IMR-90 (cell line): ENCODE measurements around the gene RFT1. TPM values are rescaled to one million over a fixed set of nuclear protein-coding genes. Genes with fewer than 3 reads are reported as not detected.

Experiments
- ATAC-seq: fragments of 200-7000 bp; cut with Tn5 transposase; 2 replicates; pipeline ENCODE4 v1.9.1; 2020; ENCODE audit warnings: low read depth, mild to moderate bottlenecking, moderate library complexity
- BruUV-seq: library from RNA; stranded (reverse); fragments of 400-500 nt; replicated peaks from 2 replicates; lab custom pipeline; 2021; lab: Mats Ljungman, UMichigan
- CTCF ChIA-PET: fragments of 300-600 bp; formaldehyde crosslinking; extraction: SDS; loops from one replicate; lab custom pipeline; 2021; ENCODE audit warnings: antibody characterized with exemption; lab: Yijun Ruan, JAX
- POLR2A ChIA-PET: fragments of 300-600 bp; sonication (Branson Sonifier 250); formaldehyde crosslinking; loops from one replicate; lab custom pipeline; 2022; ENCODE audit warnings: antibody characterized with exemption; ENCODE audit not compliant: unreplicated experiment; lab: Charles Lee
- DNase-seq: peaks from one replicate; pipeline ENCODE4 v3.0.0; 2013
- H2AFZ ChIP-seq: replicated peaks from 2 replicates; pipeline ENCODE3; 2013; ENCODE audit warnings: low read length, mild to moderate bottlenecking; ENCODE audit not compliant: poor library complexity
- H2AK5ac ChIP-seq: 2 replicates; pipeline ENCODE4 v1.6.1; 2013; ENCODE audit warnings: low read depth, low read length, inconsistent platforms
- H2AK9ac ChIP-seq: replicated peaks from 2 replicates; pipeline ENCODE3; 2013; ENCODE audit warnings: mild to moderate bottlenecking, low read depth, low read length, moderate library complexity; ENCODE audit not compliant: poor library complexity
- H2BK120ac ChIP-seq: 2 replicates; pipeline ENCODE4 v1.6.1; 2013; ENCODE audit warnings: low read depth, low read length, inconsistent platforms
- H2BK15ac ChIP-seq: 3 replicates; pipeline ENCODE4 v1.6.1; 2013; ENCODE audit warnings: low read depth, low read length, inconsistent platforms
- H2BK20ac ChIP-seq: 2 replicates; pipeline ENCODE4 v1.6.1; 2013; ENCODE audit warnings: low read depth, mild to moderate bottlenecking, inconsistent platforms, low read length, moderate library complexity
- H2BK5ac ChIP-seq: 2 replicates; pipeline ENCODE4 v1.6.1; 2013; ENCODE audit warnings: mild to moderate bottlenecking, low read depth, low read length, inconsistent platforms; ENCODE audit not compliant: poor library complexity, severe bottlenecking
- H3K14ac ChIP-seq: replicated peaks from 2 replicates; pipeline ENCODE4 v1.6.1; 2013; ENCODE audit warnings: low read depth, low read length, inconsistent platforms
- H3K18ac ChIP-seq: 2 replicates; pipeline ENCODE4 v1.6.1; 2013; ENCODE audit warnings: low read depth, low read length, control low read depth
- H3K23ac ChIP-seq: 2 replicates; pipeline ENCODE4 v1.6.1; 2013; ENCODE audit warnings: low read depth, low read length, inconsistent platforms
- H3K27ac ChIP-seq: 2 replicates; pipeline ENCODE4 v1.5.1; 2013; ENCODE audit warnings: mild to moderate bottlenecking, control low read depth, low read length; ENCODE audit not compliant: insufficient read depth
- H3K27me3 ChIP-seq: 2 replicates; pipeline ENCODE4 v1.6.1; 2013; ENCODE audit warnings: low read length; ENCODE audit not compliant: control insufficient read depth, insufficient read depth
- H3K36me3 ChIP-seq: 2 replicates; pipeline ENCODE4 v1.6.1; 2013; ENCODE audit warnings: low read length, mixed read lengths; ENCODE audit not compliant: control insufficient read depth, insufficient read depth
- H3K4ac ChIP-seq: 2 replicates; pipeline ENCODE4 v1.6.1; 2013; ENCODE audit warnings: low read depth, low read length, inconsistent platforms
- H3K4me1 ChIP-seq: 2 replicates; pipeline ENCODE4 v1.6.1; 2013; ENCODE audit warnings: low read length, mixed read lengths; ENCODE audit not compliant: control insufficient read depth, insufficient read depth
- H3K4me2 ChIP-seq: 2 replicates; pipeline ENCODE4 v1.6.1; 2013; ENCODE audit warnings: low read depth, mild to moderate bottlenecking, control low read depth, low read length, moderate library complexity
- H3K4me3 ChIP-seq: 2 replicates; pipeline ENCODE4 v1.5.1; 2013; ENCODE audit warnings: low read depth, mild to moderate bottlenecking, control low read depth, low read length, moderate library complexity; ENCODE audit not compliant: insufficient read depth
- H3K56ac ChIP-seq: 2 replicates; pipeline ENCODE4 v1.6.1; 2013; ENCODE audit warnings: low read length, inconsistent platforms; ENCODE audit not compliant: insufficient read depth; ENCODE audit errors: extremely low read depth
- H3K79me1 ChIP-seq, 2 experiments: 2 replicates each; pipeline ENCODE4 v1.6.1; 2013; ENCODE audit warnings: low read length in 2 of 2, inconsistent platforms in 1 of 2, low read depth in 1 of 2
- H3K9ac ChIP-seq: 2 replicates; pipeline ENCODE4 v1.6.1; 2013; ENCODE audit warnings: low read depth, low read length, control low read depth
- H3K9me1 ChIP-seq: 2 replicates; pipeline ENCODE4 v1.6.1; 2013; ENCODE audit warnings: low read length, inconsistent platforms; ENCODE audit not compliant: insufficient read depth
- H3K9me3 ChIP-seq: 2 replicates; pipeline ENCODE4 v1.6.1; 2013; ENCODE audit warnings: low read length; ENCODE audit not compliant: control insufficient read depth, insufficient read depth
- H4K20me1 ChIP-seq: 2 replicates; pipeline ENCODE4 v1.6.1; 2013; ENCODE audit warnings: low read length, inconsistent platforms; ENCODE audit not compliant: insufficient read depth
- H4K5ac ChIP-seq: 2 replicates; pipeline ENCODE4 v1.6.1; 2013; ENCODE audit warnings: mild to moderate bottlenecking, low read depth, low read length, control low read depth
- H4K8ac ChIP-seq, 2 experiments: 2 replicates each; pipeline ENCODE4 v1.6.1; 2013; ENCODE audit warnings: low read depth in 2 of 2, low read length in 2 of 2, control low read depth in 1 of 2, inconsistent platforms in 1 of 2
- H4K91ac ChIP-seq: 2 replicates; pipeline ENCODE4 v1.6.1; 2013; ENCODE audit warnings: low read depth, low read length, inconsistent platforms; ENCODE audit not compliant: insufficient read depth
- BHLHE40 ChIP-seq: fragments of 150-350 bp; IDR thresholded peaks from 2 replicates; pipeline ENCODE4 v1.6.1; 2016; ENCODE audit warnings: mild to moderate bottlenecking, low read depth, low read length
- CEBPB ChIP-seq: IDR thresholded peaks from 2 replicates; pipeline ENCODE4 v1.6.1; 2012; ENCODE audit warnings: low read depth, low read length, improper control_type of control experiment
- CHD1 ChIP-seq: IDR thresholded peaks from 2 replicates; pipeline ENCODE4 v1.6.1; 2012; ENCODE audit warnings: low read depth, low read length, improper control_type of control experiment
- CTCF ChIP-seq: conservative IDR thresholded peaks from 2 replicates; pipeline ENCODE4 v1.5.1; 2012; ENCODE audit warnings: mild to moderate bottlenecking, low read depth, low read length, improper control_type of control experiment
- ELK1 ChIP-seq: fragments of 150-350 bp; IDR thresholded peaks from 2 replicates; pipeline ENCODE4 v1.6.1; 2016; ENCODE audit warnings: low read depth, mild to moderate bottlenecking, low read length, moderate library complexity, borderline replicate concordance
- FOS ChIP-seq: fragments of 150-350 bp; IDR thresholded peaks from 2 replicates; pipeline ENCODE4 v1.6.1; 2016; ENCODE audit warnings: low read depth, low read length
- MAFK ChIP-seq: IDR thresholded peaks from 2 replicates; pipeline ENCODE4 v1.6.1; 2012; ENCODE audit warnings: low read depth, low read length, improper control_type of control experiment
- MAZ ChIP-seq: IDR thresholded peaks from 2 replicates; pipeline ENCODE4 v1.6.1; 2012; ENCODE audit warnings: low read depth, mild to moderate bottlenecking, low read length, improper control_type of control experiment, moderate library complexity, borderline replicate concordance
- NFE2L2 ChIP-seq: fragments of 150-350 bp; IDR thresholded peaks from 2 replicates; pipeline ENCODE4 v1.6.1; 2016; ENCODE audit warnings: low read depth, mild to moderate bottlenecking, low read length
- POLR2A ChIP-seq: IDR thresholded peaks from 2 replicates; pipeline ENCODE4 v1.6.1; 2012; ENCODE audit warnings: mild to moderate bottlenecking, low read depth, low read length
- RAD21 ChIP-seq: IDR thresholded peaks from 2 replicates; pipeline ENCODE4 v1.6.1; 2012; ENCODE audit warnings: low read length, improper control_type of control experiment
- RCOR1 ChIP-seq: IDR thresholded peaks from 2 replicates; pipeline ENCODE4 v1.6.1; 2012; ENCODE audit warnings: mild to moderate bottlenecking, low read length, improper control_type of control experiment; ENCODE audit not compliant: insufficient replicate concordance
- RFX5 ChIP-seq: IDR thresholded peaks from 2 replicates; pipeline ENCODE4 v1.8.0; 2012; ENCODE audit warnings: low read depth, mild to moderate bottlenecking, low read length, moderate library complexity
- SMC3 ChIP-seq: fragments of 150-350 bp; IDR thresholded peaks from 2 replicates; pipeline ENCODE4 v1.6.1; 2016; ENCODE audit warnings: low read depth, mild to moderate bottlenecking, antibody characterized with exemption, low read length, moderate library complexity
- USF2 ChIP-seq: fragments of 150-350 bp; IDR thresholded peaks from 2 replicates; pipeline ENCODE4 v1.6.1; 2017; ENCODE audit warnings: mild to moderate bottlenecking, antibody characterized with exemption, low read length, low read depth
- WGBS, 2 experiments: methylation state at CpG; one replicate each; pipeline versions ENCODE4 v1.1.5 to v1.1.7; 2013; ENCODE audit warnings: missing lambda C conversion rate in 2 of 2; ENCODE audit not compliant: insufficient read length in 1 of 2; ENCODE audit errors: extremely low coverage in 2 of 2; 5-methylcytosine and 5-hydroxymethylcytosine counted together
- dilution Hi-C: fragments of 300-500 bp; cut with HindIII; formaldehyde crosslinking; loops from one replicate; pipeline ENCODE4 v1.14.3; 2018; ENCODE audit warnings: low sequenced_read_pairs; ENCODE audit not compliant: unreplicated experiment
- in situ Hi-C: fragments of 300-500 bp; cut with MboI; formaldehyde crosslinking; loops from 3 replicates; pipeline ENCODE4 v1.14.3; 2019; ENCODE audit warnings: low sequenced_read_pairs, inconsistent platforms, mixed read lengths
- intact Hi-C: fragments of 100-400 bp; cut with micrococcal nuclease; formaldehyde crosslinking; loops from 2 replicates; pipeline ENCODE4 v1.10.0; 2022
- polyA plus RNA-seq, 3 experiments: library from polyadenylated mRNA; depleted of rRNA; stranded (reverse); fragments of >200 nt; gene quantifications; 2 replicates each; pipeline ENCODE4 v1.2.3, GENCODE V29; 2012; ENCODE audit warnings: low replicate concordance in 1 of 3
- total RNA-seq: library from RNA; depleted of rRNA; stranded (reverse); fragments of >200 nt; gene quantifications from 2 replicates; pipeline ENCODE4 v1.2.3, GENCODE V29; 2012

RFT1 gene
- total and polyA plus RNA-seq, 2 of the 4 experiments (the other 2 are of a cell fraction) = 14.5 to 23.5 TPM

GRCh38 chr3:53103397-53104296 is 26.6 kb downstream of the RFT1 start:
- no peak overlapping the region for H4K8ac ChIP-seq
- H2AK9ac ChIP-seq = no peak overlapping the region
- no peaks in the 10 kb centered on the region for H3K79me1 ChIP-seq
- no peaks in the 10 kb centered on the region for H4K20me1 ChIP-seq
- WGBS, 2 experiments = no CpG with 5 or more reads among the region's 16 CpGs
- no peak overlapping the region for H3K23ac ChIP-seq
- intact Hi-C loops (no loop called here), in situ Hi-C loops (loop anchor here (25.0 kb wide), 1 partner anchor 609 kb away; no protein-coding TSS in a partner anchor), dilution Hi-C loops (no loop called here)
- H3K18ac ChIP-seq = no peak overlapping the region
- ATAC-seq (no peak), DNase-seq (peak; percentile 8)
- H2BK15ac ChIP-seq = no peak overlapping the region
- no peak overlapping the region for H3K4me2 ChIP-seq
- POLR2A ChIA-PET = no interaction called here
- no peak overlapping the region for H2BK20ac ChIP-seq
- H2BK5ac ChIP-seq = no peak overlapping the region
- H2AFZ ChIP-seq = no peak overlapping the region
- CTCF ChIA-PET = interaction anchor here (0.5 to 1.1 kb wide), 2 partner anchors 11 to 1691 kb away, joined by 3 to 5 read pairs; no protein-coding TSS in a partner anchor
- no TSS peak for BruUV-seq
- no peaks in the 10 kb centered on the region for H3K27me3 ChIP-seq
- H3K27ac ChIP-seq = no peak overlapping the region
- H3K4me3 ChIP-seq = no peak overlapping the region
- no peaks in the 10 kb centered on the region for H3K4me1 ChIP-seq
- no peak overlapping the region for H3K9ac ChIP-seq
- no peaks in the 10 kb centered on the region for H3K9me1 ChIP-seq
- no peak overlapping the region for H4K5ac ChIP-seq
- no peak overlapping the region for H3K4ac ChIP-seq
- H3K14ac ChIP-seq = no peak overlapping the region
- no peak overlapping the region for H4K91ac ChIP-seq
- no peaks in the 10 kb centered on the region for H3K9me3 ChIP-seq
- no peak overlapping the region for H2AK5ac ChIP-seq
- no peak overlapping the region for H3K56ac ChIP-seq
- peaks cover 32% of the 10 kb centered on the region for H3K36me3 ChIP-seq
- no peak overlapping the region for H2BK120ac ChIP-seq
- TF ChIP-seq MAZ (no peak), CHD1 (no peak), BHLHE40 (no peak), RAD21 (no peak), ELK1 (no peak), USF2 (no peak), FOS (no peak), NFE2L2 (no peak), CEBPB (no peak), CTCF (no peak), POLR2A (no peak), RCOR1 (no peak), RFX5 (no peak), SMC3 (no peak), MAFK (no peak)
